ENCODE measurements around the gene CRB1.

Gene CRB1

DNA sequence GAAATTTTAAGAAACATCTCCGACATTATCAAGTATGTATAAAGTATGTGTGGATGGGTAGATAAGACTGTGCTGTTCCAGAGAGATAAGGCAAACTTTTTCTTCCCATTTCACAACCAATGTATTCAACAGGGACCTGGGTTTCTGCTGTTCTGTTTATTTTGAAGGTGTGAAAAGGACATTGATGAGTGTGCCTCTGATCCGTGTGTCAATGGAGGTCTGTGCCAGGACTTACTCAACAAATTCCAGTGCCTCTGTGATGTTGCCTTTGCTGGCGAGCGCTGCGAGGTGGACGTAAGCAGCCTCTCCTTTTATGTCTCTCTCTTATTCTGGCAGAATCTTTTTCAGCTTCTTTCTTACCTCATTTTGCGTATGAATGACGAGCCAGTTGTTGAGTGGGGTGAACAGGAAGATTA lies 174.0 kb downstream of the CRB1 start:
- Mint-ChIP-seq H3K9me3 (no peaks in the 10 kb centered on the region), H3K27ac (peak overlapping the region; percentile 23 to 72 (median 29)), H3K27me3 (ENCODE audit: low read depth) (peaks cover 8% of the 10 kb centered on the region), H3K36me3 (ENCODE audit: low read depth) (no peaks in the 10 kb centered on the region), H3K4me1 (peaks cover 46% of the 10 kb centered on the region), H3K4me3 (no peak overlapping the region)
- TF ChIP-seq, protein P1, sequence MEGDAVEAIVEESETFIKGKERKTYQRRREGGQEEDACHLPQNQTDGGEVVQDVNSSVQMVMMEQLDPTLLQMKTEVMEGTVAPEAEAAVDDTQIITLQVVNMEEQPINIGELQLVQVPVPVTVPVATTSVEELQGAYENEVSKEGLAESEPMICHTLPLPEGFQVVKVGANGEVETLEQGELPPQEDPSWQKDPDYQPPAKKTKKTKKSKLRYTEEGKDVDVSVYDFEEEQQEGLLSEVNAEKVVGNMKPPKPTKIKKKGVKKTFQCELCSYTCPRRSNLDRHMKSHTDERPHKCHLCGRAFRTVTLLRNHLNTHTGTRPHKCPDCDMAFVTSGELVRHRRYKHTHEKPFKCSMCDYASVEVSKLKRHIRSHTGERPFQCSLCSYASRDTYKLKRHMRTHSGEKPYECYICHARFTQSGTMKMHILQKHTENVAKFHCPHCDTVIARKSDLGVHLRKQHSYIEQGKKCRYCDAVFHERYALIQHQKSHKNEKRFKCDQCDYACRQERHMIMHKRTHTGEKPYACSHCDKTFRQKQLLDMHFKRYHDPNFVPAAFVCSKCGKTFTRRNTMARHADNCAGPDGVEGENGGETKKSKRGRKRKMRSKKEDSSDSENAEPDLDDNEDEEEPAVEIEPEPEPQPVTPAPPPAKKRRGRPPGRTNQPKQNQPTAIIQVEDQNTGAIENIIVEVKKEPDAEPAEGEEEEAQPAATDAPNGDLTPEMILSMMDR (IDR thresholded peaks at IDR 0.05; ENCODE audit: unreplicated experiment in 3 of 3) = no peak

DNA sequence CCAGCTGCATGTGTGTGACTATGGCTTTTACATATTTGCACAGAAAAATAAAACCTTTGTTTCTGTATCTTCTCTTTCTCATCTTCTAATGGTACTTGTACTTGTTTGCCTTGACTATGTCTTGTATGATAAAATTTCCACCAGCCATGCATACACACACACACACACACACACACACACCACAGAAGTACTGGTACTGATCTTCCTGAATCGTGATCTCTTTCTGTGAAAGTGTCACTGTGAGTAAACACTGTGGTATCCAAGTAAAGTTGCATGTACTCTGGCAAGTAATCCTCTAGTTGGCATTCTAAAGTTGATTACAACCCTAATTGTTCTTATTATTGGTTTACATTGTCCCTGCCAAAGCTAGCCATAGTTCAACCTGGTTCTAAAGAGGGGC lies 176.7 kb downstream of the CRB1 start:
- Mint-ChIP-seq H3K36me3 (ENCODE audit: low read depth) (no peaks in the 10 kb centered on the region), H3K9me3 (no peaks in the 10 kb centered on the region), H3K27ac (peak overlapping the region in 1 of 3 experiments; percentile 18), H3K27me3 (ENCODE audit: low read depth) (peaks cover 8% of the 10 kb centered on the region), H3K4me1 (peaks cover 25% of the 10 kb centered on the region), H3K4me3 (no peak overlapping the region)
- TF ChIP-seq, protein P1 (IDR thresholded peaks at IDR 0.05; ENCODE audit: unreplicated experiment in 3 of 3) = no peak

DNA sequence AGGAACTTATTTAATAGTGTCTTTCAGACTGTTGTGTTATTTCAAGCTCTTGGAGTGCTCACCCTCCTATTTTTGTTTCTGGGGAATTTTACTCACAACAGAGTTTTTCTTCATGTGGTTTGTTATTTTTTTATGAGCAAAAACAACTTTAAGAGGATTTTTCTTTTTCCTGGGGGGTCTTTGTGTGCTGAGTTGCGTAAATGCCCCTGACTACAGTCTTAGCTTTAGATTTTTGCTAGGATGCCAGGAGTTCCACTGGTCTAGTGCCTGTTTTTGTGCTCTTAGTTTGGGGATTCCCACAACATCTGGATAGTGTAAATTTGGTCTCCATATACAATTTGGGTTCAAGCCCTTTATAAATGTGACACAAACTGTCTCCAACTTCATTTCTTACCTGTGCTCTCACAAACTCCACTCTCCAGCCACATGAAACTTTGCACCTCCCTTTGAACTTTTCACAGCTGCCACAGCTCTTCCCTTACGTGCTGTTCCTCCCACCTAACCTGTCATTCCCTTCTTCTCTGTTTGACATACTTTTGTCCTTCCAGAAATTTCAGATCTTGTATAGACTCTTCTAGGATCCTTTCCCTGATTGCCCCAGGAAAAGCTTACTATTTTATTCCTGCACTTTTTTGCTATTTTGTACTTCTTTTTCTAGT lies 180.2 kb downstream of the CRB1 start:
- TF ChIP-seq, protein P1 (IDR thresholded peaks at IDR 0.05; ENCODE audit: unreplicated experiment in 3 of 3) = no peak
- Mint-ChIP-seq H3K4me3 (no peak overlapping the region), H3K9me3 (no peaks in the 10 kb centered on the region), H3K4me1 (peaks cover 20% of the 10 kb centered on the region), H3K36me3 (ENCODE audit: low read depth) (no peaks in the 10 kb centered on the region), H3K27me3 (ENCODE audit: low read depth) (peaks cover 5% of the 10 kb centered on the region), H3K27ac (peak overlapping the region in 2 of 3 experiments; percentile 58 to 68)

DNA sequence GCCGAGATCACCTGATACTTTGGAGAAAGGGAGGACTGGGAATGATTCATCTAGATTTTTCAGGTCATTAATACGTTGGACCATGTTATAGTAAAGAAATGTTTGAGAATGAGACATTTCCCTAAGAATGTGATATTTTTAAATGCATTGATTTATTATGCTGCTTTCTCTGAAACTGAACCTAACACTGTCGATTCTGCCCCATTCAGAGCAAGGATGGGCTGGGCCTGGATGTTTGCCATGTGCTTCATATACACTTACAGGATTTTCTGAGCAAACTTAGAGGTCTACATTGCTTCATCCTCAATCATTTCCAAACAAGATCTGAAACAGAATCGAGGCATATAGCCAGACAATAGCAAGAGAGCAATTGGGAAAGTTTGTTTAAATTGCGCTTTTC lies 183.3 kb downstream of the CRB1 start:
- Mint-ChIP-seq H3K27ac (peak overlapping the region; percentile 0 to 48 (median 35)), H3K9me3 (no peaks in the 10 kb centered on the region), H3K4me3 (no peak overlapping the region), H3K27me3 (ENCODE audit: low read depth) (peaks cover under 1% of the 10 kb centered on the region), H3K36me3 (ENCODE audit: low read depth) (no peaks in the 10 kb centered on the region), H3K4me1 (peaks cover 20% of the 10 kb centered on the region)
- TF ChIP-seq, protein P1 (IDR thresholded peaks at IDR 0.05; ENCODE audit: unreplicated experiment in 3 of 3) = no peak

DNA sequence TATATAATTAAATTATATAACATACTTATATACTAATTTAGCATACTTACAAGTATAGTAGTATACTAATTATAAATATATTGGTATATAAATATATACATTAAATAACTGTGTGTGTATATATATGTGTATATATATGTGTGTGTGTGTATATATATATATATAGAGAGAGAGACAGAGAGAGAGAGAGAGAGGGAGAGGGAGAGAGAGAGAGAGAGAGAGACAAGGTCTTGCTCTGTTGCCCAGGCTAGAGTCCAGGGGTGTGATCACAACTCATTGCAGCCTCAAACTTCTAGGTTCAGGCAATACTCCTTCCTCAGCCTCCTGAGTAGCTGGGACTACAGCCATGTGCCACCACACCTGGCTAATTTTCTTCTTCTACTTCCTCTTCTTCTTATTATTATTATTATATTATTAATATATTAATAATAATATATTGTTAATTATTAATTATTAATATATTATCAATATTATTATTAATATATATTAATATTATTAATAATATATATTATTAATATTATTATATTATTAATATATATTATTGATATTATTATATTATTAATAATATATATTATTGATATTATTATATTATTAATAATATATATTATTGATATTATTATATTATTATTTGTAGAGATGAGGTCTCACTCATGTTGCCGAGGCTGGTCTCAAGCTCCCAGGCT lies 185.5 kb downstream of the CRB1 start:
- H3K27ac Mint-ChIP-seq = no peak overlapping the region

More for the DNA sequence above, 185.5 kb downstream of the CRB1 start:
- no peaks in the 10 kb centered on the region for H3K36me3 Mint-ChIP-seq (ENCODE audit: low read depth)
- H3K4me1 Mint-ChIP-seq = peaks cover 24% of the 10 kb centered on the region
- H3K4me3 Mint-ChIP-seq = no peak overlapping the region
- H3K27me3 Mint-ChIP-seq (ENCODE audit: low read depth) = no peaks in the 10 kb centered on the region
- TF ChIP-seq, protein P1 (IDR thresholded peaks at IDR 0.05; ENCODE audit: unreplicated experiment in 3 of 3) = no peak
- no peaks in the 10 kb centered on the region for H3K9me3 Mint-ChIP-seq

Measured in nephron (organoid).